Stomach smooth muscle (tissue), 2 donors: ENCODE results near the gene CAMK2D.

Experiments used
- H3K27ac ChIP-seq: one replicate; pipeline ENCODE4 v1.7.0; 2013; ENCODE audit warnings: mild to moderate bottlenecking, low read length, inconsistent platforms
- H3K27me3 ChIP-seq, 2 donors: one replicate each; pipeline ENCODE4 v1.7.0; 2013; ENCODE audit warnings: low read length in 2 of 2; ENCODE audit not compliant: insufficient read depth in 2 of 2, control insufficient read depth in 1 of 2
- H3K36me3 ChIP-seq, 2 donors: one replicate each; pipeline ENCODE4 v1.7.0; 2013; ENCODE audit warnings: low read length in 2 of 2; ENCODE audit not compliant: control insufficient read depth in 2 of 2, insufficient read depth in 2 of 2
- H3K4me1 ChIP-seq: one replicate; pipeline ENCODE4 v1.7.0; 2013; ENCODE audit warnings: low read length; ENCODE audit not compliant: control insufficient read depth, insufficient read depth
- H3K4me3 ChIP-seq, 2 donors: one replicate each; pipeline ENCODE4 v1.7.0; 2013; ENCODE audit warnings: low read length in 2 of 2
- H3K9ac ChIP-seq, 2 donors: one replicate each; pipeline ENCODE4 v1.7.0; 2013; ENCODE audit warnings: low read length in 2 of 2, mild to moderate bottlenecking in 1 of 2
- H3K9me3 ChIP-seq, 2 donors: one replicate each; pipeline ENCODE4 v1.7.0; 2013; ENCODE audit warnings: low read length in 2 of 2; ENCODE audit not compliant: control insufficient read depth in 2 of 2
- donor health status: healthy.
- donor health status: Pancreatic carcinoma.

Gene CAMK2D

DNA sequence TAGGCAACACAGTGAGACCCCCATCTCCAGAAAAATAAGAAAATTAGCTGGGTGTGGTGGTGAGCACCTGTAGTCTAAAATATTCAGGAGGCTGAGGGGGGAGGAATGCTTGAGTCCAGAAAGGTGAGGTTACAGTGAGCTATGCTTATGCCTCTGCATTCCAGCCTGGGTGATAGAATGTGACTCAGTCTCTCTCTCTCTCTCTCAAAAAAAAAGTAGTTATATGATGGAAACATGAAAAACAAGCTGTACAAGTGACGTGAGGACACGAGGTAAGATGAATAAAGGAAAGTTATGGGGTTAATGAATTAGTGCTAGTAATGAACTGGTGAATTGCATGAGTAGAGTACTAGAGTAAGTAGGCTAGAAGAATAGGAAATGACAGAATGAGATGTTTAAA, 21.8 kb upstream of the CAMK2D start:
- H3K4me1 ChIP-seq: no peaks in the 10 kb centered on the region
- no peak overlapping the region for H3K9ac ChIP-seq
- no peak overlapping the region for H3K27ac ChIP-seq
- no peaks in the 10 kb centered on the region for H3K9me3 ChIP-seq
- no peaks in the 10 kb centered on the region for H3K27me3 ChIP-seq
- no peak overlapping the region for H3K4me3 ChIP-seq
- no peaks in the 10 kb centered on the region for H3K36me3 ChIP-seq

DNA sequence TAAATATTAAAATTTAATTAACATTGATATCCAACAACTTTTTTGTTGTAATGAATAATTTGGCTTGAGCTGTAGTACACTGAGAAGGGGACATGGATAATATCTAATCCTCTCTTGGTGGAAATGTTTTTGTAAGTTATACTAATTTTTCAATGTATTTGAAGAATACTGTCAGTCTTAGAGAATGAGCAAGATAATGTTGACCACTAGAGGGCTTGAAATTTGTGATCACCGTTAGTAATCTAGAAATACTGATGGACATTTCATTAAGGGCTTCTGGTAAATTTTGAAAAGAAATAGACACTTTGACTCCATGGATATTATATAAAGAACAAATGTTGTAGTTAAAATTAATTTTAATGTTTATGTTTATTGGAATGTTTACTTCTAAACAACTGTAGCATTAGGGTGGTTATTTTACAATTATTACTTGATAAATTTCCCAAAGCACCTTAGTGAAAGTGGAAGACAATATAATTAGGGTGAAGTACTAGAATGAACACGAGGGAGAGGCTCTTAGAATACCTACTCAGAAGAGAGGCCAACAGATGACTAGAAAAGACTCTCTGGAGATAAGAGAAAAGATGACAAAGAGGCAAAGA, 20.0 kb upstream of the CAMK2D start:
- Histone ChIP-seq H3K27ac (no peak overlapping the region), H3K9ac (no peak overlapping the region), H3K27me3 (no peaks in the 10 kb centered on the region), H3K4me1 (no peaks in the 10 kb centered on the region), H3K9me3 (no peaks in the 10 kb centered on the region), H3K4me3 (no peak overlapping the region), H3K36me3 (no peaks in the 10 kb centered on the region)

DNA sequence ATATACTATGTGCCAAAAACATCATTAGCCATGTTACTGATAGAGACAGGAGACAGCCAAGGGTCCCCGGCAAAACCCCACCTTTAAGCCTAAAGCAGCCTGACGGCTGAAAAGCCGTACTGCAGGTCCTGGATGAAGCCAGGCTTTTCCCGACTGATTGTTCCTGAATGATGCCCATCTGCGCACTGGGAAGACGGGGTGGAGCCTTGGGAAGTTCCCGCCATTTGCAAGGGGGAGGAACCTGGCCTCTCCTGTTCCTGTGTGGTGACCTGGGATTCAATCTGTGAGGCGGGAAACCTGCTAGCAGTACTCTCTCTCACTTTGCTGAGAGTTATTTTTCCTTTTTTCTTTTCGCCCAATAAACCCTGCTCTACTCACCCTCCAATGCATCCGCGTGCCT, 15.1 kb upstream of the CAMK2D start:
- Histone ChIP-seq H3K27me3 (no peaks in the 10 kb centered on the region), H3K4me1 (no peaks in the 10 kb centered on the region), H3K27ac (no peak overlapping the region), H3K36me3 (no peaks in the 10 kb centered on the region), H3K9ac (no peak overlapping the region), H3K9me3 (no peaks in the 10 kb centered on the region), H3K4me3 (no peak overlapping the region)

DNA sequence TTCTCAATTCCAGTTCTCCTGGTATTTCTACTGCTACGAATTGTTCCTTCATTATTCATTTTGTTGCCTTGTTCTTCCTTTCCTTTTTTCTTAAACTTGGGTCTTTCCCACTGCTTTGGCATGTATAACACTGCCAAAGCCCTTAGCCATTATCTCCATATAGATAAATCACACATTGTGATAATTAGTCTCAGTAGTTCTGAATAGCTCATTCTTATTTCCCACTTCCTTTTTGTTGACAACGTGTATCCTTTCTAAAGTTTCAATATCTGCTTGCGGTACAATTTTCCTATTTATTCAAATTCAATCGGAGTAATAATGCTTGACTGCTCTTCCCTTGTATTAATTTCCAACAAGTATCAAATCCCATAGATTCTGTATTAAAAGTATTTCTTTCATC, 14.5 kb upstream of the CAMK2D start:
- Histone ChIP-seq H3K27ac (no peak overlapping the region), H3K36me3 (no peaks in the 10 kb centered on the region), H3K4me1 (no peaks in the 10 kb centered on the region), H3K9ac (no peak overlapping the region), H3K9me3 (no peaks in the 10 kb centered on the region), H3K4me3 (no peak overlapping the region), H3K27me3 (no peaks in the 10 kb centered on the region)

- Histone ChIP-seq H3K9me3 (no peaks in the 10 kb centered on the region), H3K4me1 (no peaks in the 10 kb centered on the region), H3K27me3 (no peaks in the 10 kb centered on the region), H3K27ac (no peak overlapping the region), H3K36me3 (no peaks in the 10 kb centered on the region), H3K9ac (no peak overlapping the region), H3K4me3 (no peak overlapping the region)
Observed at GRCh38 chr4:113773756-113774155, 12.2 kb upstream of the CAMK2D start.

DNA sequence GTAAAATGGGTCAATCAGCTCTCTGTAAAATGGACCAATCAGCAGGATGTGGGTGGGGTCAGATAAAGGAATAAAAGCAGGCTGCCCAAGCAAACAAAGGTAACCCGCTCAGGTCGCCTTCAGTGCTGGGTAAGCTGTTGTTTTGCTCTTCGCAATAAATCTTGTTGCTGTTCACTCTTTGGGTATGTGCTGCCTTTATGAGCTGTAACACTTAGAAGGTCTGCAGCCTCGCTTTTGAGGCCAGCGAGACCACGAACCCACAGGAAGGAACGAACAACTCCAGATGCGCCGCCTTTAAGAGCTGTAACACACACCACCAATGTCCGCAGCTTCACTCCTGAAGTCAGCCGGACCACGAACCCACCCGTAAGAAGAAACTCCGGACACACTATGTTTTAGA, 11.5 kb upstream of the CAMK2D start:
- no peaks in the 10 kb centered on the region for H3K36me3 ChIP-seq
- H3K4me3 ChIP-seq: no peak overlapping the region
- no peak overlapping the region for H3K9ac ChIP-seq
- H3K4me1 ChIP-seq: no peaks in the 10 kb centered on the region
- H3K27me3 ChIP-seq: no peaks in the 10 kb centered on the region
- H3K9me3 ChIP-seq: no peaks in the 10 kb centered on the region
- no peak overlapping the region for H3K27ac ChIP-seq

DNA sequence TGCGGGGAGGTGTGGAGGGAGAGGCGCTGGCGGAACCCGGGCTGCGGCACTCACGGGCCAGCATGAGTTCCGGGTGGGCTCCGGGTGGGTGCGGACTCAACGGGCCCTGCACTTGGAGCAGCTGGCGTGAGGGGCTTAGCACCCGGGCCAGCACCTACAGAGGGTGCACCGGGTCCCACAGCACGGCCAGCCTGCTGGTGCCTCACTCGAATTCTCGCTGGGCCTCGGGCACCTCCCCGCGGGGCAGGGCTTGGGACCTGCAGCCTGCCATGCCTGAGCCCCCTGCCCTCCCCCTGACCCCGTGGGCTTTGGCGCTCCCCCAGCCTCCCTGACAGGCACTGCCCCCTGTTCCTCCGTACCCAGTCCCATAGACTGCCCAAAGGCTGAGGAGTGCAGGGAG, 10.8 kb upstream of the CAMK2D start:
- no peaks in the 10 kb centered on the region for H3K4me1 ChIP-seq

DNA sequence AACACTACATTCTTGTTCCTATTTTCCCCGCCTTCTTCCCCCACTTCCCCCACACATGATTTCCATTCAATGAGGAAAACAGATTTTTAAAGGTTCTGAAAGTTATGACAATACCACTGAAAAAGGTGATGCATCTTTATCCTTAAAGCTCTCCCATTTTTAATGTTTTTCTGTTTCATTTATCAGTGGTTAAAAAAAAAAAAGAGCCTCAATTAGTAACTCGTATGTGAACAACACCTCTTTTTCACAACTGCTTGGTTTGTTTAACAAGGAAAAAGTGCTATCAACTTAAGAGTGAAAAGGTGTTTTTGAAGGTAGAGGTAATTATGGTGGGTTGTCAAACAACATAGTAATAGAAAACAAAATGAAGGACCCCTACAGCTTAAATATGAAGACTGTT, 8.2 kb upstream of the CAMK2D start:
- Histone ChIP-seq H3K4me1 (no peaks in the 10 kb centered on the region), H3K27ac (no peak overlapping the region), H3K27me3 (no peaks in the 10 kb centered on the region), H3K4me3 (no peak overlapping the region), H3K9ac (no peak overlapping the region), H3K9me3 (no peaks in the 10 kb centered on the region), H3K36me3 (no peaks in the 10 kb centered on the region)

More for the DNA sequence above, 10.8 kb upstream of the CAMK2D start:
- Histone ChIP-seq H3K36me3 (no peaks in the 10 kb centered on the region), H3K27me3 (no peaks in the 10 kb centered on the region), H3K9ac (no peak overlapping the region), H3K27ac (no peak overlapping the region), H3K9me3 (no peaks in the 10 kb centered on the region), H3K4me3 (no peak overlapping the region)

DNA sequence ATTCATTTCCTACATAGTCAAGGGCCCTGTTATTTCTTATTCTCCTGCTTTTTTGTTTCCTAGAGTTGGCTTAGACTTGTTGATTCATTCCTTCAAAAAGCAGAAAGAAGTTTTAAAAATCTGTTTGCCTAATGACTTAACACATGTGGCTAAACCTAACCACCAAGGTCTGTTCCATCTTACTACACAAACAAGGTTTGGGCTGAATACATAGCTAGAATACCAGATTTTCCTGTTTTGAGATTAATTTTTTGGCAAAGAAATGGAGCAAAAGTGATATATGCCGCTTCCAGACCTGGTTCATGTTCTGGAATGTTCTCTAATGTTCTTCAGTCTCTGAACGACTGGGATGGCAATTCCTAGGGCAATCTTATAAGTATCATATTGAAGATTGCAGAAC, 7.4 kb upstream of the CAMK2D start:
- no peak overlapping the region for H3K27ac ChIP-seq
- no peaks in the 10 kb centered on the region for H3K9me3 ChIP-seq
- H3K36me3 ChIP-seq: no peaks in the 10 kb centered on the region
- no peak overlapping the region for H3K4me3 ChIP-seq
- H3K4me1 ChIP-seq: no peaks in the 10 kb centered on the region
- no peaks in the 10 kb centered on the region for H3K27me3 ChIP-seq
- no peak overlapping the region for H3K9ac ChIP-seq

DNA sequence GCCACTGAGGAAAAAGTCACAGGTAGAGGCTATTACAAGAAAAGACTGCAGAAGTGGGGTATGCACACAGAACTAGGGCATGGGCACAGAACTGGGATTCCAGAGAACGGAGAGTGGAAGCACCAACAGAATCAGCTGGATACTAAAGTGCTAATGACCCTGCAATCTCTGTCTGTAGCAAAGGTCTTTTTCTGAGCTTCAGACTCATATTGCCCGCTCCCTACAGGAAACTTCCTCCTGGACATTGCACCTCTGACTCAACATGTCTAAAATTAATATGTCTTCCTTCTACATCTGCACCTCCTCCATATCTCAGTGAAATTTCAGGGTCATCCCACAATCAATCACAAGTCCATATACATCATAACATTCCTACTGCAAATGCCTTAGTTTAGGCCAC, 5.3 kb upstream of the CAMK2D start:
- H3K4me3 ChIP-seq: no peak overlapping the region
- H3K9ac ChIP-seq: no peak overlapping the region
- H3K27me3 ChIP-seq: no peaks in the 10 kb centered on the region

DNA sequence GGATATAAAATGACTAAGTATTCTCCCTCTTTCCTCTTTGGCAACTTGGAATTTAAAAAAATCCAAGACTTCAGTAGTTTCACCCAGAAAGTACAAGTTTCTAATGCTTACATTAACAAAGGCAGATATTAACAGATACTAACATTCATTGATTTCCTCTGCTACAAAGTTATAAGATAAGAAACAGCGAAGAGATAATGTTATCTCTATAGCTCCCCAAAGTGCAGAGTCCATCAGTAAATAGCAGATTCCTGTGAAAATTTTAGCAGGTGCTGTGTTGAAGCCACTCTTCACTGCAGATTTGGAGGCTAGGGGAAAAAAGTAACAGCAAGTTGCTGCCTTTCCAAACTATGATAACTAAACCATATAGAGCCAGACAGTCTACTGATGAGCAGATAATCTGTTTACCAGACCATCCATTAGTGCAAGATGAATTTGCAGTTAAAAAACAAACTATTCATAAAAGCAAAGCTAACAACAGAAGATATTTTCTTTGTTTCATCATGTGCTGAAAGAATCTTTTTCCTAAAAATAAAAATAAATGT, 3.3 kb upstream of the CAMK2D start:
- Histone ChIP-seq H3K9ac (no peak overlapping the region), H3K27ac (no peak overlapping the region), H3K36me3 (no peaks in the 10 kb centered on the region), H3K27me3 (no peaks in the 10 kb centered on the region), H3K4me3 (no peak overlapping the region), H3K9me3 (no peaks in the 10 kb centered on the region), H3K4me1 (no peaks in the 10 kb centered on the region)

More for the DNA sequence above, 5.3 kb upstream of the CAMK2D start:
- Histone ChIP-seq H3K36me3 (no peaks in the 10 kb centered on the region), H3K9me3 (no peaks in the 10 kb centered on the region), H3K27ac (no peak overlapping the region), H3K4me1 (no peaks in the 10 kb centered on the region)
